Trophoblast cell (in vitro differentiated cells and primary cell): ENCODE measurements around the gene CDC42BPB.

ENCODE experiments used
- DNase-seq, 2 donors: peaks; one replicate each; pipeline ENCODE4 v3.0.0-alpha.2; 2016
- H2AFZ ChIP-seq: 2 replicates; pipeline ENCODE4 v1.6.1; 2013; ENCODE audit warnings: low read length, moderate library complexity, mild to moderate bottlenecking; ENCODE audit not compliant: insufficient read depth, poor library complexity
- H2AK5ac ChIP-seq: 2 replicates; pipeline ENCODE4 v1.6.1; 2013; ENCODE audit warnings: mild to moderate bottlenecking, low read length
- H2BK120ac ChIP-seq: 2 replicates; pipeline ENCODE4 v1.6.1; 2013; ENCODE audit warnings: low read length, mild to moderate bottlenecking, moderate library complexity; ENCODE audit not compliant: insufficient read depth, poor library complexity
- H2BK12ac ChIP-seq: 2 replicates; pipeline ENCODE4 v1.6.1; 2013; ENCODE audit warnings: mild to moderate bottlenecking, low read length, moderate library complexity
- H2BK5ac ChIP-seq: 2 replicates; pipeline ENCODE4 v1.6.1; 2013; ENCODE audit warnings: low read length, low read depth, moderate library complexity, mild to moderate bottlenecking; ENCODE audit not compliant: poor library complexity
- H3K14ac ChIP-seq: 2 replicates; pipeline ENCODE4 v1.6.1; 2013; ENCODE audit warnings: mild to moderate bottlenecking, low read length
- H3K18ac ChIP-seq: 2 replicates; pipeline ENCODE4 v1.6.1; 2013; ENCODE audit warnings: mild to moderate bottlenecking, low read length
- H3K23ac ChIP-seq: 2 replicates; pipeline ENCODE4 v1.6.1; 2013; ENCODE audit warnings: low read length
- H3K27ac ChIP-seq: 2 replicates; pipeline ENCODE4 v1.5.1; 2013; ENCODE audit warnings: low read depth, mild to moderate bottlenecking, inconsistent platforms, low read length, moderate library complexity
- H3K27me3 ChIP-seq: 2 replicates; pipeline ENCODE4 v1.6.1; 2013; ENCODE audit warnings: inconsistent platforms, mild to moderate bottlenecking, low read length, moderate library complexity; ENCODE audit not compliant: insufficient read depth
- H3K36me3 ChIP-seq, 2 experiments: 1 replicate in 1 of 2; 2 replicates in 1 of 2; pipeline ENCODE4 v1.6.1; 2013; ENCODE audit warnings: low read length in 2 of 2, mild to moderate bottlenecking in 2 of 2, moderate library complexity in 1 of 2; ENCODE audit not compliant: insufficient read depth in 2 of 2, control insufficient read depth in 1 of 2
- H3K4ac ChIP-seq: 2 replicates; pipeline ENCODE4 v1.6.1; 2013; ENCODE audit warnings: low read depth, mild to moderate bottlenecking, low read length, moderate library complexity
- H3K4me1 ChIP-seq, 2 experiments: 1 replicate in 1 of 2; 2 replicates in 1 of 2; pipeline ENCODE4 v1.6.1; 2013; ENCODE audit warnings: low read length in 2 of 2, mild to moderate bottlenecking in 2 of 2, moderate library complexity in 1 of 2; ENCODE audit not compliant: insufficient read depth in 2 of 2, control insufficient read depth in 1 of 2
- H3K4me2 ChIP-seq: 2 replicates; pipeline ENCODE4 v1.6.1; 2013; ENCODE audit warnings: inconsistent platforms, mild to moderate bottlenecking, low read length, moderate library complexity
- H3K4me3 ChIP-seq: 2 replicates; pipeline ENCODE4 v1.5.1; 2013; ENCODE audit warnings: mild to moderate bottlenecking, low read depth, low read length, inconsistent platforms
- H3K79me1 ChIP-seq: one replicate; pipeline ENCODE4 v1.6.1; 2013; ENCODE audit warnings: low read length
- H3K79me2 ChIP-seq: 2 replicates; pipeline ENCODE4 v1.6.1; 2013; ENCODE audit warnings: low read length, mild to moderate bottlenecking; ENCODE audit not compliant: control insufficient read depth, insufficient read depth, poor library complexity
- H3K9ac ChIP-seq: 2 replicates; pipeline ENCODE4 v1.6.1; 2013; ENCODE audit warnings: mild to moderate bottlenecking, low read length
- H3K9me3 ChIP-seq: 2 replicates; pipeline ENCODE4 v1.6.1; 2013; ENCODE audit warnings: low read depth, mild to moderate bottlenecking, control low read depth, inconsistent platforms, low read length; ENCODE audit not compliant: insufficient read depth
- H4K12ac ChIP-seq: 2 replicates; pipeline ENCODE4 v1.6.1; 2013; ENCODE audit warnings: low read depth, mild to moderate bottlenecking, low read length, moderate library complexity
- H4K8ac ChIP-seq: 2 replicates; pipeline ENCODE4 v1.6.1; 2013; ENCODE audit warnings: low read depth, mild to moderate bottlenecking, low read length, moderate library complexity
- H4K91ac ChIP-seq: one replicate; pipeline ENCODE4 v1.6.1; 2013; ENCODE audit warnings: low read depth, mild to moderate bottlenecking, low read length, moderate library complexity
- WGBS: extraction: QIAGEN DNeasy Blood & Tissue Kit; methylation state at CpG from one replicate; pipeline ENCODE4 v1.1.7; 2013; ENCODE audit warnings: missing lambda C conversion rate; ENCODE audit not compliant: insufficient read length, insufficient coverage; ENCODE audit errors: extremely low coverage; 5-methylcytosine and 5-hydroxymethylcytosine counted together

The CDC42BPB gene

GRCh38 chr14:102911991-102912761 is 145.2 kb downstream of the CDC42BPB start:
- Histone ChIP-seq H3K36me3 (peaks cover 3 to 4% of the 10 kb centered on the region in 2 experiments), H3K18ac (no peak overlapping the region), H3K79me2 (no peaks in the 10 kb centered on the region), H4K8ac (no peak overlapping the region), H4K12ac (no peak overlapping the region), H2BK120ac (no peak overlapping the region), H4K91ac (no peak overlapping the region), H3K14ac (no peak overlapping the region), H3K23ac (no peak overlapping the region), H3K4ac (no peak overlapping the region), H3K27ac (no peak overlapping the region), H3K79me1 (no peaks in the 10 kb centered on the region), H3K4me1 (peaks cover 0 to 9% of the 10 kb centered on the region in 2 experiments), H3K4me2 (no peak overlapping the region), H3K27me3 (no peaks in the 10 kb centered on the region), H2BK12ac (no peak overlapping the region), H3K4me3 (no peak overlapping the region), H3K9ac (no peak overlapping the region), H3K9me3 (peaks cover 6% of the 10 kb centered on the region), H2AK5ac (no peak overlapping the region), H2AFZ (no peak overlapping the region), H2BK5ac (no peak overlapping the region)
- no CpG with 5 or more reads among the region's 21 CpGs for WGBS
- DNase-seq, result no peak

GRCh38 chr14:102911541-102911951 is 145.8 kb downstream of the CDC42BPB start:
- Histone ChIP-seq H3K23ac (no peak overlapping the region), H2BK120ac (no peak overlapping the region), H3K9ac (no peak overlapping the region), H3K4me1 (peaks cover 0 to 9% of the 10 kb centered on the region in 2 experiments), H3K27ac (no peak overlapping the region), H3K27me3 (no peaks in the 10 kb centered on the region), H4K12ac (no peak overlapping the region), H3K14ac (no peak overlapping the region), H2AFZ (no peak overlapping the region), H2AK5ac (no peak overlapping the region), H3K79me1 (no peaks in the 10 kb centered on the region), H3K79me2 (no peaks in the 10 kb centered on the region), H3K9me3 (peaks cover 11% of the 10 kb centered on the region), H3K4ac (no peak overlapping the region), H3K36me3 (peaks cover 9 to 10% of the 10 kb centered on the region in 2 experiments), H3K4me2 (no peak overlapping the region), H2BK12ac (no peak overlapping the region), H2BK5ac (no peak overlapping the region), H3K18ac (no peak overlapping the region), H4K8ac (no peak overlapping the region), H3K4me3 (no peak overlapping the region), H4K91ac (no peak overlapping the region)
- WGBS, result no CpG with 5 or more reads among the region's 19 CpGs
- peak; percentile 69 to 87 for DNase-seq

- Histone ChIP-seq H4K91ac (no peak overlapping the region), H2AK5ac (no peak overlapping the region), H3K18ac (no peak overlapping the region), H3K79me2 (no peaks in the 10 kb centered on the region), H3K4me1 (peaks cover 0 to 9% of the 10 kb centered on the region in 2 experiments), H3K23ac (no peak overlapping the region), H3K27ac (no peak overlapping the region), H3K27me3 (no peaks in the 10 kb centered on the region), H3K9ac (no peak overlapping the region), H3K36me3 (peaks cover 10 to 11% of the 10 kb centered on the region in 2 experiments), H3K79me1 (no peaks in the 10 kb centered on the region), H4K12ac (no peak overlapping the region), H2AFZ (no peak overlapping the region), H3K4ac (no peak overlapping the region), H3K14ac (no peak overlapping the region), H3K4me2 (no peak overlapping the region), H2BK5ac (no peak overlapping the region), H3K4me3 (peak overlapping the region; percentile 0), H4K8ac (no peak overlapping the region), H3K9me3 (peaks cover 11% of the 10 kb centered on the region), H2BK120ac (no peak overlapping the region), H2BK12ac (no peak overlapping the region)
- DNase-seq, result no peak
- no CpG with 5 or more reads among the region's 21 CpGs for WGBS
These were observed 146.9 kb downstream of the CDC42BPB start for GRCh38 chr14:102910442-102910841.

- peaks cover 15 to 16% of the 10 kb centered on the region in 2 experiments for H3K36me3 ChIP-seq
These were observed 147.4 kb downstream of the CDC42BPB start for GRCh38 chr14:102909911-102910310.

More at GRCh38 chr14:102909911-102910310, 147.4 kb downstream of the CDC42BPB start:
- Histone ChIP-seq H3K4me2 (no peak overlapping the region), H3K79me1 (no peaks in the 10 kb centered on the region), H3K4ac (no peak overlapping the region), H3K79me2 (no peaks in the 10 kb centered on the region), H2AFZ (no peak overlapping the region), H2BK5ac (no peak overlapping the region), H4K8ac (no peak overlapping the region), H3K4me3 (no peak overlapping the region), H2BK12ac (no peak overlapping the region), H2AK5ac (no peak overlapping the region), H4K12ac (no peak overlapping the region), H3K18ac (no peak overlapping the region), H3K9me3 (peaks cover 14% of the 10 kb centered on the region), H3K23ac (no peak overlapping the region), H3K27ac (no peak overlapping the region), H3K14ac (no peak overlapping the region), H3K27me3 (no peaks in the 10 kb centered on the region), H2BK120ac (no peak overlapping the region), H4K91ac (no peak overlapping the region), H3K4me1 (peaks cover 0 to 9% of the 10 kb centered on the region in 2 experiments), H3K9ac (no peak overlapping the region)
- no CpG with 5 or more reads among the region's 10 CpGs for WGBS
- DNase-seq, result no peak
